ENCODE results near the gene LYPD6. TPM values are rescaled to one million over a fixed set of nuclear protein-coding genes. Genes with fewer than 3 reads are reported as not detected.

Gene LYPD6
- total RNA-seq, 1 experiment from 2014 or later = 2.4 TPM

- Histone ChIP-seq H2AFZ (ENCODE audit: low read length) (no peak overlapping the region), H3K79me2 (ENCODE audit: low read length) (no peaks in the 10 kb centered on the region), H3K9me3 (ENCODE audit: low read length) (peaks cover 3% of the 10 kb centered on the region; the same call in 1 of the 2 replicates), H3K27me3 (ENCODE audit: low read length) (no peaks in the 10 kb centered on the region), H3F3A (ENCODE audit: low read length, unreplicated experiment) (no peaks in the 10 kb centered on the region), H3K9me2 (replicated peaks; ENCODE audit: low read length) (no peaks in the 10 kb centered on the region), H3K27ac (ENCODE audit: low read length) (no peak overlapping the region), H4K20me1 (ENCODE audit: low read length) (no peaks in the 10 kb centered on the region), H3K9ac (ENCODE audit: low read length) (no peak overlapping the region), H3K4me1 (ENCODE audit: insufficient read depth, low read length) (no peaks in the 10 kb centered on the region), H3K36me3 (ENCODE audit: low read depth, low read length) (no peaks in the 10 kb centered on the region), H3K4me2 (ENCODE audit: low read length) (no peak overlapping the region), H3K4me3 (ENCODE audit: low read length) (no peak overlapping the region)
- no TSS peak for BruUV-seq (replicated peaks)
- ATAC-seq (no peak), DNase-seq (no peak)
- POLR2A ChIA-PET (ENCODE audit: unreplicated experiment) = no interaction called here
- intact Hi-C loops (cut with micrococcal nuclease) = no loop called here
- no peak for TF ChIP-seq EZH2phosphoT487 (IDR thresholded peaks at IDR 0.05; ENCODE audit: borderline replicate concordance, low read length)
- no peak for TF ChIP-seq CTCF (conservative IDR thresholded peaks at IDR 0.05; ENCODE audit: low read depth, low read length)
- TF ChIP-seq EZH2 (IDR thresholded peaks at IDR 0.05; ENCODE audit: low read length, unreplicated experiment) = no peak
- CTCF ChIA-PET = no interaction called here
Observed at GRCh38 chr2:149466635-149467034, 136.2 kb downstream of the LYPD6 start.

GRCh38 chr2:149467436-149467835 is 137.0 kb downstream of the LYPD6 start:
- no peaks in the 10 kb centered on the region for H3K36me3 ChIP-seq (ENCODE audit: low read depth, low read length)
- no peak overlapping the region for H3K4me2 ChIP-seq (ENCODE audit: low read length)
- BruUV-seq (replicated peaks) = no TSS peak
- H3K9me3 ChIP-seq (ENCODE audit: low read length) = no peaks in the 10 kb centered on the region
- no peaks in the 10 kb centered on the region for H3F3A ChIP-seq (ENCODE audit: low read length, unreplicated experiment)
- TF ChIP-seq EZH2 (IDR thresholded peaks at IDR 0.05; ENCODE audit: low read length, unreplicated experiment) (no peak), EZH2phosphoT487 (IDR thresholded peaks at IDR 0.05; ENCODE audit: borderline replicate concordance, low read length) (no peak), CTCF (conservative IDR thresholded peaks at IDR 0.05; ENCODE audit: low read depth, low read length) (no peak)
- H3K4me1 ChIP-seq (ENCODE audit: insufficient read depth, low read length) = no peaks in the 10 kb centered on the region
- H4K20me1 ChIP-seq (ENCODE audit: low read length) = no peaks in the 10 kb centered on the region
- ChIA-PET POLR2A (ENCODE audit: unreplicated experiment) (no interaction called here), CTCF (no interaction called here)
- H3K79me2 ChIP-seq (ENCODE audit: low read length) = no peaks in the 10 kb centered on the region
- H3K4me3 ChIP-seq (ENCODE audit: low read length) = no peak overlapping the region
- no peak for DNase-seq
- no peak for ATAC-seq
- no peak overlapping the region for H3K27ac ChIP-seq (ENCODE audit: low read length)
- no peak overlapping the region for H3K9ac ChIP-seq (ENCODE audit: low read length)
- no peak overlapping the region for H2AFZ ChIP-seq (ENCODE audit: low read length)
- H3K27me3 ChIP-seq (ENCODE audit: low read length) = no peaks in the 10 kb centered on the region
- intact Hi-C loops (cut with micrococcal nuclease) = no loop called here
- no peaks in the 10 kb centered on the region for H3K9me2 ChIP-seq (replicated peaks; ENCODE audit: low read length)

- Histone ChIP-seq H4K20me1 (ENCODE audit: low read length) (no peaks in the 10 kb centered on the region), H3K4me3 (ENCODE audit: low read length) (no peak overlapping the region), H3K36me3 (ENCODE audit: low read depth, low read length) (no peaks in the 10 kb centered on the region), H3K79me2 (ENCODE audit: low read length) (no peaks in the 10 kb centered on the region), H3K4me1 (ENCODE audit: insufficient read depth, low read length) (no peaks in the 10 kb centered on the region), H3F3A (ENCODE audit: low read length, unreplicated experiment) (no peaks in the 10 kb centered on the region), H3K9me3 (ENCODE audit: low read length) (no peaks in the 10 kb centered on the region), H3K27me3 (ENCODE audit: low read length) (no peaks in the 10 kb centered on the region), H2AFZ (ENCODE audit: low read length) (no peak overlapping the region), H3K27ac (ENCODE audit: low read length) (no peak overlapping the region), H3K4me2 (ENCODE audit: low read length) (no peak overlapping the region), H3K9ac (ENCODE audit: low read length) (no peak overlapping the region), H3K9me2 (replicated peaks; ENCODE audit: low read length) (no peaks in the 10 kb centered on the region)
- POLR2A ChIA-PET (ENCODE audit: unreplicated experiment) = no interaction called here
- TF ChIP-seq EZH2 (IDR thresholded peaks at IDR 0.05; ENCODE audit: low read length, unreplicated experiment) (no peak), EZH2phosphoT487 (IDR thresholded peaks at IDR 0.05; ENCODE audit: borderline replicate concordance, low read length) (no peak), CTCF (conservative IDR thresholded peaks at IDR 0.05; ENCODE audit: low read depth, low read length) (no peak)
- no peak for ATAC-seq
- CTCF ChIA-PET = no interaction called here
- DNase-seq = no peak
- no TSS peak for BruUV-seq (replicated peaks)
- intact Hi-C loops (cut with micrococcal nuclease) = no loop called here
Observed at GRCh38 chr2:149468636-149469035, 138.2 kb downstream of the LYPD6 start.
